Breast epithelium (tissue), 4 donors: ENCODE measurements around the gene ADCYAP1R1. TPM values are rescaled to one million over a fixed set of nuclear protein-coding genes. Genes with fewer than 3 reads are reported as not detected.

Source experiments
- DNase-seq, 2 donors: peaks; one replicate each; pipeline ENCODE4 v3.0.0-alpha.2; 2019; ENCODE audit warnings: low spot score in 2 of 2
- H3K27ac ChIP-seq, 2 donors: fragments of 200-600 bp; sonication (generic) in 1 of 2; one replicate each; pipeline ENCODE4 v1.5.1; 2016 to 2019; ENCODE audit warnings: mild to moderate bottlenecking in 1 of 2
- H3K27me3 ChIP-seq, 2 donors: fragments of 200-600 bp; sonication (generic) in 1 of 2; one replicate each; pipeline versions ENCODE4 v1.5.1 to v1.6.0; 2017 to 2019; ENCODE audit warnings: control low read depth in 1 of 2, mild to moderate bottlenecking in 1 of 2
- H3K36me3 ChIP-seq: fragments of 200-600 bp; one replicate; pipeline ENCODE4 v1.5.1; 2019
- H3K4me1 ChIP-seq, 2 donors: fragments of 200-600 bp; sonication (generic); one replicate each; pipeline ENCODE4 v1.5.1; 2016 to 2019; ENCODE audit warnings: control low read depth in 1 of 2
- H3K4me3 ChIP-seq, 3 donors: fragments of 200-600 bp; sonication (generic); 1 replicate in 2 of 3; 2 replicates in 1 of 3; pipeline ENCODE4 v1.5.1; 2016 to 2019; ENCODE audit warnings: mild to moderate bottlenecking in 3 of 3, moderate library complexity in 2 of 3
- H3K9me3 ChIP-seq, 2 donors: fragments of 200-600 bp; sonication (generic) in 1 of 2; one replicate each; pipeline ENCODE4 v1.5.1; 2016 to 2019; ENCODE audit warnings: control low read depth in 1 of 2
- POLR2A ChIP-seq: fragments of 450-650 bp; IDR thresholded peaks from one replicate; pipeline ENCODE4 v1.6.1; 2016; ENCODE audit warnings: antibody characterized with exemption, mild to moderate bottlenecking, moderate library complexity
- POLR2AphosphoS5 ChIP-seq, 3 donors: sonication (generic); formaldehyde crosslinking; IDR thresholded peaks; one replicate each; pipeline ENCODE4 v1.6.1; 2017; ENCODE audit warnings: antibody characterized with exemption in 3 of 3
- intact Hi-C: fragments of 100-400 bp; cut with DNase I; formaldehyde crosslinking; loops from one replicate; pipeline ENCODE4 v1.15.1; 2023; ENCODE audit warnings: low total_unique reads
- total RNA-seq, 3 donors: library from RNA; depleted of rRNA; stranded (reverse); fragments of >200 nt; gene quantifications; one replicate each; pipeline ENCODE4 v1.1.0, GENCODE V29; 2016
- TF ChIP-seq, protein P1 (sequence below), 3 donors: fragments of 450-650 bp; IDR thresholded peaks; one replicate each; pipeline ENCODE4 v1.5.1; 2016 to 2017; ENCODE audit warnings: antibody characterized with exemption in 3 of 3, mild to moderate bottlenecking in 3 of 3, moderate library complexity in 3 of 3

ADCYAP1R1 gene
- total RNA-seq, 3 donors from 2014 or later, result 2.6 to 19.7 (median 4.1) TPM

DNA sequence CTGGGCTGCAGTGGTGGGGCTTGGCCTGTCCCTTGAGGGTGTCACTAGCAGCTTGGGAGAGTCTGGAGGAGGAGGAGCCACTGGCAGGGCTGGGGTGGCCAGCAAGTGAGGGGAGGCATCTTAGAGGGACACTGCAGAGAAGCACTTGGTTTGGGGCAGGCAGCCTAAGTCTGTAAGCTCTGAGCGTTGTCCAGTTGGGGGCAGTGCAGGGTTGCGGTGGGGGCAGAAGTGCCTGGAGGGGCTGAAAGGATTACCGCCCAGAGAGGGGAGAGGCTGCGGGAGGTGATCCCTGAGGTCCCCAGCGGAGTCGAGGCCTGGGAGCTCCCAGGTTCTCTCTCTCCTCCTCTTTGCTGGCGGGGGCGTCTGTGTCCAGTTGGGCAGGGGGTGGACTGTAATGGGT, 7.4 kb downstream of the ADCYAP1R1 start:
- no peak for DNase-seq
- Histone ChIP-seq H3K36me3 (no peaks in the 10 kb centered on the region), H3K4me1 (no peaks in the 10 kb centered on the region), H3K4me3 (no peak overlapping the region), H3K9me3 (no peaks in the 10 kb centered on the region), H3K27ac (no peak overlapping the region), H3K27me3 (no peaks in the 10 kb centered on the region)
- TF ChIP-seq POLR2AphosphoS5 (IDR thresholded peaks at IDR 0.05) (no peak), POLR2A (no peak)
- intact Hi-C loops, result loop anchor here (5.0 kb wide), 1 partner anchor 1577 kb away; no protein-coding TSS in a partner anchor

DNA sequence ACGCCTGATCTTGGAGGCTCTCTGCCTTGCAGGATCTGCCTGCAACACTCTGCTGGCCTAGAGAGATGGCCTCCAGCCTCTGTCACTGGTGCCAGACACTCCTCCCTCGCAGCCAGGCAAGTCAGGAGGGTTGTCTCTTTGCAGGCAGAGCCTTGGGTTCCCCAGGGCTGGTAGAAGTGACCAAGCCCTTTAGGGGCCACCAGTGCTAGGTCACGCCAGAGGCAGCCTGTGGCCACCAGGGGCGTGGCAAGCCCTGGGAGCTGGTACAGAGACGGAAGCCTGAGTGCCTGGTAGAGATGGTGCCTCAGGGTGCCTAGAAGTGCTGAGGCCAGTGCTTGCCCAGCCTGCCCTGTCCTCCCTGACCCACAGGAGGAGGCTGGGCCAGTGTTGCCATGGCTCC, 9.1 kb downstream of the ADCYAP1R1 start:
- Histone ChIP-seq H3K9me3 (no peaks in the 10 kb centered on the region), H3K36me3 (no peaks in the 10 kb centered on the region), H3K27ac (no peak overlapping the region), H3K4me1 (no peaks in the 10 kb centered on the region), H3K27me3 (no peaks in the 10 kb centered on the region), H3K4me3 (no peak overlapping the region)
- intact Hi-C loops, result no loop called here
- TF ChIP-seq POLR2AphosphoS5 (IDR thresholded peaks at IDR 0.05) (no peak), POLR2A (no peak)
- TF ChIP-seq, protein P1, sequence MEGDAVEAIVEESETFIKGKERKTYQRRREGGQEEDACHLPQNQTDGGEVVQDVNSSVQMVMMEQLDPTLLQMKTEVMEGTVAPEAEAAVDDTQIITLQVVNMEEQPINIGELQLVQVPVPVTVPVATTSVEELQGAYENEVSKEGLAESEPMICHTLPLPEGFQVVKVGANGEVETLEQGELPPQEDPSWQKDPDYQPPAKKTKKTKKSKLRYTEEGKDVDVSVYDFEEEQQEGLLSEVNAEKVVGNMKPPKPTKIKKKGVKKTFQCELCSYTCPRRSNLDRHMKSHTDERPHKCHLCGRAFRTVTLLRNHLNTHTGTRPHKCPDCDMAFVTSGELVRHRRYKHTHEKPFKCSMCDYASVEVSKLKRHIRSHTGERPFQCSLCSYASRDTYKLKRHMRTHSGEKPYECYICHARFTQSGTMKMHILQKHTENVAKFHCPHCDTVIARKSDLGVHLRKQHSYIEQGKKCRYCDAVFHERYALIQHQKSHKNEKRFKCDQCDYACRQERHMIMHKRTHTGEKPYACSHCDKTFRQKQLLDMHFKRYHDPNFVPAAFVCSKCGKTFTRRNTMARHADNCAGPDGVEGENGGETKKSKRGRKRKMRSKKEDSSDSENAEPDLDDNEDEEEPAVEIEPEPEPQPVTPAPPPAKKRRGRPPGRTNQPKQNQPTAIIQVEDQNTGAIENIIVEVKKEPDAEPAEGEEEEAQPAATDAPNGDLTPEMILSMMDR (IDR thresholded peaks at IDR 0.05), result no peak
- DNase-seq, result no peak

DNA sequence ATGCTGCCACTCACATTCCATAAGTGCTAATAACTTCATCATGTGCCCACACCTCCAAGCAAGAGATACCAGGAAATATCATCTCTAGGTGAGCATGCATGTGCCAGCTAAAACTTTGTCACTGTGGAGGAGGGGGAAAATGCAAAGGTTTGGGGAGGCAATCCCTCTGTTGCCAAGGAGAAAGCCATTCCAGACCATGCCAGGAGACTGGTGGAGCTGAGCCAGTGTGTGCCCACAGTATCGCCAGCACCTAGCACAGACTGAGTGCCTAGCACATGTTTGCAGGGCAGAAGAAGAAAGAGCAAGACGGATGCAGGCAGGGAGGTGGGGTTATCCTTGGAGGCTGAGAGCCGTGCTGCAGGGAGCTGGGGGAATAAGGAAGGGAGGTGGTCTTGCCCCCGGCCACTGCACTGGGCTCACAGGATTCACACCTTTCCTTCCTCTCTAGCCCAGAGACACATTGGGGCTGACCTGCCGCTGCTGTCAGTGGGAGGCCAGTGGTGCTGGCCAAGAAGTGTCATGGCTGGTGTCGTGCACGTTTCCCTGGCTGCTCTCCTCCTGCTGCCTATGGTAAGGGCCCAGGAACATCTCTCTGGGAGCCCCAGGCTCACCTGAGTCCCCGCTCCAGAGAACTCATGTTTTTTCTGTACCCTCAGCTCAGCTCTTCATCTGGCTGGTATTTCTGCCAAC, 10.8 kb downstream of the ADCYAP1R1 start:
- Histone ChIP-seq H3K4me1 (no peaks in the 10 kb centered on the region), H3K36me3 (no peaks in the 10 kb centered on the region), H3K27ac (no peak overlapping the region), H3K4me3 (no peak overlapping the region), H3K9me3 (no peaks in the 10 kb centered on the region), H3K27me3 (no peaks in the 10 kb centered on the region)
- TF ChIP-seq POLR2A (no peak), POLR2AphosphoS5 (IDR thresholded peaks at IDR 0.05) (no peak)
- TF ChIP-seq, protein P1 (IDR thresholded peaks at IDR 0.05), result no peak
- intact Hi-C loops, result no loop called here
- no peak for DNase-seq

DNA sequence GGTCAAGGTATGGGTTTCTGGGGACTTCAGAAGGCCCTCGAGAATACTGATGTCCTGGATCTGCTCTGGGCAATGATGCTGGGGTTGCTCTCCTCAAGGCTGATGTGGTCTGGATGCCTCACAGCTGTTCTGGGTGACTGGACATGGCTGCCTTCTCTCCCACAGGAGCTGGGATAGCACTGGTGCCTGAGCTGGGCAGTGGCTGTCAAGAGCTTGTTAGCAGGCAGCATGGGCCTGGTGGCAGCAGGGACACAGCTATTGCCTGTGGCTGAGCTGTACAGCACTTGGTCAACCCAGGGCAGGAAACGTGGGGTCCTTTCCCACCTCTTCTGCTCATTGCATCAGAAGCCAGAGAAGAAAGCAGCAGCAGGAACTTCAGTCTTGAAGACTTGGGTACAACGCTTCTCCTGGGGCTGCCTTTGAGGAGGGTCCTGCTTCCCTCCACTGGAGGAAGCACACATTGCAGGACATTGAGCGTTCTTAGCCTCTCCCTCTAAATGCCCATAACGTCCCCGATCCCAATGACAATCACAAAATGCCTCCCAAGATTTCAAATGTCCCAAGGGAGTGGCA, 13.0 kb downstream of the ADCYAP1R1 start:
- DNase-seq, result no peak
- H3K36me3 ChIP-seq, result no peaks in the 10 kb centered on the region

DNA sequence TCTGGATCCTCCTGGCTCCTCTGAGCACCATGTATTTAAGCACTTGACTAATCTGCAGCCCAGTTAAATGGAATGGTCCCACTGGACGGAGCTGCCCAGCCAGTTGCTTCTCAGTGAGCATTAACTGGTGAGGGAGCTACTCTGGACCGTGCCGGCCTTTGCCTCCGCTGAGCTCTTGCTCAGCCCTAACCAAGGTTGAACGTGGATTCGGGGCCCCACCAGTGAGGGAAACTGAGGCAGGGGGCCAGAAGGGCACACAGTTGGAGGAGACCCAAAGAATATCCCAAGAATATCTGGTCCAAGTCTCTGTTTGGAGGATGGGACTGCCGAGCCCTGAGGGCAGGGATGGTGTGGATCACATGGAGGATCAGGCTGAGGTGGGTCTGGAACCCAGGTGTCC, 13.7 kb downstream of the ADCYAP1R1 start:
- Histone ChIP-seq H3K27ac (no peak overlapping the region), H3K4me3 (no peak overlapping the region), H3K4me1 (no peaks in the 10 kb centered on the region), H3K9me3 (no peaks in the 10 kb centered on the region), H3K36me3 (no peaks in the 10 kb centered on the region), H3K27me3 (no peaks in the 10 kb centered on the region)
- no peak for DNase-seq
- TF ChIP-seq, protein P1 (IDR thresholded peaks at IDR 0.05), result no peak
- TF ChIP-seq POLR2AphosphoS5 (IDR thresholded peaks at IDR 0.05) (no peak), POLR2A (no peak)
- intact Hi-C loops, result no loop called here

More for the DNA sequence above, 13.0 kb downstream of the ADCYAP1R1 start:
- H3K27me3 ChIP-seq, result no peaks in the 10 kb centered on the region
- H3K4me1 ChIP-seq, result no peaks in the 10 kb centered on the region
- TF ChIP-seq, protein P1 (IDR thresholded peaks at IDR 0.05), result no peak
- no peak for TF ChIP-seq POLR2AphosphoS5 (IDR thresholded peaks at IDR 0.05)
- TF ChIP-seq POLR2A, result no peak
- H3K9me3 ChIP-seq, result no peaks in the 10 kb centered on the region
- H3K4me3 ChIP-seq, result no peak overlapping the region
- intact Hi-C loops, result no loop called here
- H3K27ac ChIP-seq, result no peak overlapping the region
